ENCODE data around the gene HNRNPH3. TPM values are rescaled to one million over a fixed set of nuclear protein-coding genes. Genes with fewer than 3 reads are reported as not detected.

The HNRNPH3 gene, protein sequence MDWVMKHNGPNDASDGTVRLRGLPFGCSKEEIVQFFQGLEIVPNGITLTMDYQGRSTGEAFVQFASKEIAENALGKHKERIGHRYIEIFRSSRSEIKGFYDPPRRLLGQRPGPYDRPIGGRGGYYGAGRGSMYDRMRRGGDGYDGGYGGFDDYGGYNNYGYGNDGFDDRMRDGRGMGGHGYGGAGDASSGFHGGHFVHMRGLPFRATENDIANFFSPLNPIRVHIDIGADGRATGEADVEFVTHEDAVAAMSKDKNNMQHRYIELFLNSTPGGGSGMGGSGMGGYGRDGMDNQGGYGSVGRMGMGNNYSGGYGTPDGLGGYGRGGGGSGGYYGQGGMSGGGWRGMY
- 108 and 199 TPM in 2 replicates for total RNA-seq (ENCODE audit: low replicate concordance)
- long read RNA-seq, transcript HNRNPH3-202 (10 exons, 1,332 nt): minor isoform, 78 of 512 reads
- long read RNA-seq, transcript HNRNPH3-201 (10 exons, 2,339 nt): major isoform, 150 of 512 reads
- long read RNA-seq, partial matches to known transcripts: 12 of 512 reads
- long read RNA-seq, other reads (novel, unspliced or antisense): 270 of 512 reads

DNA sequence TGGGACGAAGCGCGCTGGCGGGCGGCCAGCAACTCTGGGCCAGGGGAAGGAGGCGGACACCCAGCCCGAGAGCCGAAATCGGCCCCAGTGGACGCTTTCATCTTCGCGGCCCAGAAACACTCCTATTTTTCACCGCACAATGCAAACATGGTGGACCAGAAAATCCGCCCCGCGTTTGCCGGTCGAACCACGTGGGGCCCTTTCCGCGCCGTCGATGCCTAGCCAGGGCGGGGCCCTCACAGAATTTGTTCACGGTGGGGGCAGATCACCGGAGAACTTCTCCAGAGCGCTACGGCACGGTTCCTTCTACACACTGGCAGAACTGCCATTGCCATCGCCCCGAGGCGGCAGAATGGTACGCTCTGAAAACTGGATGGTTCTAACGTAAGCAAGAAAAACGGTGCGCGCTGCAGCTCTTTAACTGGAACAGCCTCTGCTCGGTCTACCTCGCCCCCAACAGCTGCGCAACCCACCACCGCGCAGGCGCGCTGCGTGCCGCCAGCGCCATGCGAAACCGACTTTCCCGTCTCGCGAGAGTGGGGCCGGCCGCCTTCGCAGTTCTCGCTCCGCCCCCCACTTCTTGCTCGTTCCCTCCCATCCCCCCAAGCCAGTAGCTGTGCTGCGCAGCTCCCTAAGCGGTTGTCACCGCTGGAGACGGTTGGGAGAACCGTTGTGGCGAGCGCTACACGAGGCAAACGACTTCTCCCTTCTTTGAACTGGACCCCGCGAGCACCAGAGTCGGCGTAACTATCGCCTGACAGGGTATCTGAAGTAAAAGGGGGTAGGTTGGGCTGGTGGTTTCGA lies at the start of gene HNRNPH3:
HNRNPH3 (plus strand) TSS at position 610 of the 804 bp plus-strand sequence. CDS start 5,158 bp downstream, outside the sequence.
- Mint-ChIP-seq H3K36me3 (peaks cover 15% of the 10 kb centered on the region), H3K27ac (peak within 1 kb of the TSS; percentile 100), H3K4me3 (peak within 1 kb of the TSS; percentile 100), H3K4me1 (ENCODE audit: unreplicated experiment) (peaks cover 36% of the 10 kb centered on the region), H3K27me3 (peaks cover 4% of the 10 kb centered on the region), H3K9me3 (no peaks in the 10 kb centered on the region)
- peak; percentile 100 for DNase-seq (ENCODE audit: extremely low spot score, unreplicated experiment)
- TF ChIP-seq, protein P1, sequence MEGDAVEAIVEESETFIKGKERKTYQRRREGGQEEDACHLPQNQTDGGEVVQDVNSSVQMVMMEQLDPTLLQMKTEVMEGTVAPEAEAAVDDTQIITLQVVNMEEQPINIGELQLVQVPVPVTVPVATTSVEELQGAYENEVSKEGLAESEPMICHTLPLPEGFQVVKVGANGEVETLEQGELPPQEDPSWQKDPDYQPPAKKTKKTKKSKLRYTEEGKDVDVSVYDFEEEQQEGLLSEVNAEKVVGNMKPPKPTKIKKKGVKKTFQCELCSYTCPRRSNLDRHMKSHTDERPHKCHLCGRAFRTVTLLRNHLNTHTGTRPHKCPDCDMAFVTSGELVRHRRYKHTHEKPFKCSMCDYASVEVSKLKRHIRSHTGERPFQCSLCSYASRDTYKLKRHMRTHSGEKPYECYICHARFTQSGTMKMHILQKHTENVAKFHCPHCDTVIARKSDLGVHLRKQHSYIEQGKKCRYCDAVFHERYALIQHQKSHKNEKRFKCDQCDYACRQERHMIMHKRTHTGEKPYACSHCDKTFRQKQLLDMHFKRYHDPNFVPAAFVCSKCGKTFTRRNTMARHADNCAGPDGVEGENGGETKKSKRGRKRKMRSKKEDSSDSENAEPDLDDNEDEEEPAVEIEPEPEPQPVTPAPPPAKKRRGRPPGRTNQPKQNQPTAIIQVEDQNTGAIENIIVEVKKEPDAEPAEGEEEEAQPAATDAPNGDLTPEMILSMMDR (conservative IDR thresholded peaks at IDR 0.05): peak; percentile 52

DNA sequence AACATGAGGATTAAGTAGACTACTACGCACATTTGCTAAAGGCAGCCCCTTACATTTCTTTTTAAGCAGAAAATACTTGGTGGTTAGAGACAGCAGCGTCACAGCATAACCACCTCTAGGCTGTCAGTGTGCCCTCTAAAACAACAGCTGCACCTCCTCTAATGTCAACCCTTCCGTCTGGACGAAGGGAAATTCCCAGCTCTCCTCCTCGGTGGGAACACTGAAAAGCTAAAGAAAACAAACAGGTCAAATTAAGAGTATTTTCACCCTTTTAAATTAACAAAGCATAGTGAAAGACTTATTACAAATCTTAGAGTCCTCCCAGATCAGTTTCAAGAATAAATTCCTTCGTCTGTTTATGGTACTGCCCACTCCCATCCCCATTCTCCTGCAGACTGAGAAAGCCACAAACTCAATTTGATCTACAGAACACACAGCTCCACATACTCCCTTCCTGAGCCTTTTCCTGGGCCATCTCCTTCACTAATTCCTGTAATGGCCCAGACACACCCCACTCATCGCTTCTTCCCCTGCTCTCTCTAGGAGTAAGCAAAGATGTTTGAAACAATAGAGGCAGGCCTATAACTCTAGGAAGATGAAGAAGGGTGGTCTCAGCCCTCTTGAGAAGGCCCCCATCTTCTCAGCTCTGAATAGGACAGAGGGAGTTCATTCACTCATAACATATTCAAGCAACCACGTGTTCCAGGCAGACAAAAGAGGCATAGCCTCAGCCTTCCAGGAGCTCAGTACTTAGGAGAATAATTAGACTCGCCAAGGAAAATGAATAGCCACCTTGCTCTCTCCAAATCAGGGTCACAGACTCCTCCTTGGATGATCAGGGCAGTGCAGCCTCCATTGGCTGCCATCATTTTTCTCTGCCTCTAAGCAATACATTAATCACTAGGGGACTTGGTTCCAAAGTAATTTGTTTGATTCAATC lies 47.5 kb upstream of the HNRNPH3 start:
- no peak for DNase-seq (ENCODE audit: extremely low spot score, unreplicated experiment)
- H3K36me3 Mint-ChIP-seq: peaks cover 4% of the 10 kb centered on the region
- no peak overlapping the region for H3K27ac Mint-ChIP-seq
- no peaks in the 10 kb centered on the region for H3K27me3 Mint-ChIP-seq
- H3K9me3 Mint-ChIP-seq: no peaks in the 10 kb centered on the region
- TF ChIP-seq, protein P1 (conservative IDR thresholded peaks at IDR 0.05): no peak
- no peak overlapping the region for H3K4me3 Mint-ChIP-seq
- H3K4me1 Mint-ChIP-seq (ENCODE audit: unreplicated experiment): peaks cover 15% of the 10 kb centered on the region

DNA sequence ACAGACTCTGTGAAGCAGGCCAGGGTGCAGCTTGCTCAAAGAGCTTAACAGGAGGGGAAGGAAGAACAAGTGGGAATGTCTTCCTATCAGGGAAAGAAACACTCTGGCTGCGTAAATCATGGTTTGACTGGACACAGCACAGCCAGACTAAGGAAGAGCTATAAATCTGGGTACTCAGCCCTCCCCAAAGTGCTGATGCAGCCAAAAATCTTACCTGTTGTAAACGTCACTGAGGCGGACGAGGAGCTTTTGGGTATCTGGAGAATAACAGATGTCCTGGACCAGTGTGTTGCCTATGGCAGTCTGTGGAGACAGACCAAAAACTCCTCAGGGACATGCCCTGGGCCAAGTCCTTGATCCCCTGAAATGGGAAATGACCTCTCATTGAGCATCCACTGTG lies 43.1 kb upstream of the HNRNPH3 start:
- Mint-ChIP-seq H3K27me3 (no peaks in the 10 kb centered on the region), H3K4me3 (no peak overlapping the region), H3K9me3 (no peaks in the 10 kb centered on the region), H3K4me1 (ENCODE audit: unreplicated experiment) (peaks cover 15% of the 10 kb centered on the region), H3K27ac (no peak overlapping the region), H3K36me3 (peaks cover 4% of the 10 kb centered on the region)
- TF ChIP-seq, protein P1 (conservative IDR thresholded peaks at IDR 0.05): no peak
- DNase-seq (ENCODE audit: extremely low spot score, unreplicated experiment): no peak

DNA sequence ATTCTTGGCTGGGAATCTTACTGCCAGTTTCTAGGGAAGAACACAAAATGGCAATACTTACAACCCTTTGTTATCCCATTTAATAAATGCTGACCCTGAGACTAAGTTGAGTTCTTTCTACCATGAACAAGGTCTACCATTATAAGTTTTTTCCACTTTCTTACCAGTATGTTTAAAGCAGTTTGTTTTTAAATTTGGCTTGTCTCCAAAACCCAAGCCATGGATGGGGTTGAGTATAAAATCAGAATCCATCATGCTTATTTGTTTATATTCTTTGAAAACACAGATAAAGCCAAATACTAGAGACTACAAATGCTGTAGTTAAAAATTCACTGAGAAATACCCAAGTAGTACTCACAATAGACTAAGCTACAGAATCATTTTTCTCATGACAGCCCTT lies 41.1 kb upstream of the HNRNPH3 start:
- no peak overlapping the region for H3K27ac Mint-ChIP-seq
- H3K4me1 Mint-ChIP-seq (ENCODE audit: unreplicated experiment): no peaks in the 10 kb centered on the region
- no peaks in the 10 kb centered on the region for H3K27me3 Mint-ChIP-seq
- TF ChIP-seq, protein P1 (conservative IDR thresholded peaks at IDR 0.05): no peak
- H3K4me3 Mint-ChIP-seq: no peak overlapping the region
- no peak for DNase-seq (ENCODE audit: extremely low spot score, unreplicated experiment)
- no peaks in the 10 kb centered on the region for H3K9me3 Mint-ChIP-seq
- H3K36me3 Mint-ChIP-seq: peaks cover 4% of the 10 kb centered on the region

Measured in type B pancreatic cell (in vitro differentiated cells).